RWPE1 (cell line): ENCODE data around the gene MERTK.

Source experiments
- CTCF ChIA-PET: fragments of 350-600 bp; sonication (Branson Sonifier 250); formaldehyde crosslinking; extraction: SDS; loops from one replicate; lab custom pipeline; 2021; lab: Yijun Ruan, JAX
- POLR2A ChIA-PET: fragments of 400-600 bp; formaldehyde crosslinking; extraction: SDS; loops from one replicate; lab custom pipeline; 2020; ENCODE audit warnings: antibody characterized with exemption; ENCODE audit not compliant: low non-redundant PET; lab: Yijun Ruan, JAX
- DNase-seq: peaks from one replicate; pipeline ENCODE4 v3.0.0; 2012; ENCODE audit warnings: low spot score
- H3K27ac ChIP-seq: fragments of 450-650 bp; 2 replicates; pipeline ENCODE4 v1.5.1; 2017
- TF ChIP-seq, protein P1 (sequence below): fragments of 450-650 bp; conservative IDR thresholded peaks from 2 replicates; pipeline ENCODE4 v1.5.1; 2017; ENCODE audit warnings: low read depth, mild to moderate bottlenecking

MERTK gene

GRCh38 chr2:111983478-111984212 lies 85.2 kb downstream of the MERTK start:
- ChIA-PET CTCF (no interaction called here), POLR2A (no interaction called here)
- H3K27ac ChIP-seq, result no peak overlapping the region
- DNase-seq, result no peak
- TF ChIP-seq, protein P1, sequence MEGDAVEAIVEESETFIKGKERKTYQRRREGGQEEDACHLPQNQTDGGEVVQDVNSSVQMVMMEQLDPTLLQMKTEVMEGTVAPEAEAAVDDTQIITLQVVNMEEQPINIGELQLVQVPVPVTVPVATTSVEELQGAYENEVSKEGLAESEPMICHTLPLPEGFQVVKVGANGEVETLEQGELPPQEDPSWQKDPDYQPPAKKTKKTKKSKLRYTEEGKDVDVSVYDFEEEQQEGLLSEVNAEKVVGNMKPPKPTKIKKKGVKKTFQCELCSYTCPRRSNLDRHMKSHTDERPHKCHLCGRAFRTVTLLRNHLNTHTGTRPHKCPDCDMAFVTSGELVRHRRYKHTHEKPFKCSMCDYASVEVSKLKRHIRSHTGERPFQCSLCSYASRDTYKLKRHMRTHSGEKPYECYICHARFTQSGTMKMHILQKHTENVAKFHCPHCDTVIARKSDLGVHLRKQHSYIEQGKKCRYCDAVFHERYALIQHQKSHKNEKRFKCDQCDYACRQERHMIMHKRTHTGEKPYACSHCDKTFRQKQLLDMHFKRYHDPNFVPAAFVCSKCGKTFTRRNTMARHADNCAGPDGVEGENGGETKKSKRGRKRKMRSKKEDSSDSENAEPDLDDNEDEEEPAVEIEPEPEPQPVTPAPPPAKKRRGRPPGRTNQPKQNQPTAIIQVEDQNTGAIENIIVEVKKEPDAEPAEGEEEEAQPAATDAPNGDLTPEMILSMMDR, result no peak

DNA sequence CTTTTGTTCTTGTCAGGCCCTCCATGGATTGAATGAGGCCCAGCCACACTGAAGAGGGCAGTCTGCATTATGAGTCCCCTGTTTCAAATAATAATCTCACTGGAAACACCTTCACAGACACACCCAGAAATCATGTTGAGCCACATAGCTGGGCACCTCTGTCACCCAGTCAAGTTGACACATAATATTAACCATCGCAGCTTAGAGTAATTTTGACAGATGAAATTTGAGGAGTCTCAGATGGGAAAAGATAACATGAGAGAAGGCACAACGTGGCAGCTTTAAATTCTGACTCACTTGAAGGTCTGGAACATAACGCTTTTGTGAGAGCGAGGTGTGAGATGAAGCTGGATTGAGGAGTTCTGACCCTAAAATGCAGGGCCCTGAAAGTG lies 85.8 kb downstream of the MERTK start:
- TF ChIP-seq, protein P1, result no peak
- ChIA-PET POLR2A (no interaction called here), CTCF (interaction anchor here (1.2 kb wide), 1 partner anchor 497 kb away, joined by 3 read pairs; no protein-coding TSS in a partner anchor)
- H3K27ac ChIP-seq, result no peak overlapping the region
- DNase-seq, result no peak

GRCh38 chr2:111985514-111985913 lies 87.1 kb downstream of the MERTK start:
- ChIA-PET POLR2A (no interaction called here), CTCF (interaction anchor here (1.2 kb wide), 1 partner anchor 495 kb away, joined by 3 read pairs; no protein-coding TSS in a partner anchor)
- no peak overlapping the region for H3K27ac ChIP-seq
- DNase-seq, result no peak
- TF ChIP-seq, protein P1, result no peak

DNA sequence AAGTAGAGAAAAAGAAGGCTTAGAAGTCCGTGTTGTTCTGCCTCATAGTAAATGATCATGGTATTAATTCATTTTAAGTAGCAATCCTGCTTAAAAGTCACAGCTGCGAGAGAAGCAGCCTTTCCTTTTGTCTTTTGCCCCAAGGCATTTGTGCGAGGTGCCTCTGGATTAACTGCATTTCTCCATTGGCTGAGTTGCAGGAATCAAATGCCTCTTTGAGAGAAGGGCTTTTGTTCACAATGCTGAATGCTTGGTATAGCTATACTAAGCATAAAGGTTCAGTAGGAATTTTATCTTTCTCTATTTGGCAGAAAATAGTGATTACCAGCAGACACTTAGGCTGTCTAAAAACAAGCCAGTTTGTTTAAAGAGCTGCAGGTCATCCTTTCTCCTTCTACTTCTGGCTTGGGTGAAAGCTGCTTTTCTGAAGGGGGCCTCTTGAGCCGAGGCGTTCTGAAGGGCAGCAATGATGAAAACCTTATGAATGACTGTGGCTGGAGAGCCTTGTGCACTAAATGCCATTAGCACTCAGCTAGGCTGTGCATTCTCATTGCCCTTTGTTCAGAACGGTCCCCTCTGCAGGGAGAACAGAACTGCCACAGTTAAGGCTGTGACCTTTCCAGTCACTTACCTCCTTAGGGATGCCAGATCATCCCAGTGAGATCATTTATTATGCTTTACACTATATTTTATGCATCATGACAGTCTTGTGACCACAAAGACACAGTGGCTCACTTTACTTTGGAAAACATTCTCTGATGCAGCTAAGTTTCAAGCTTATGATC lies 87.9 kb downstream of the MERTK start:
- ChIA-PET CTCF (no interaction called here), POLR2A (no interaction called here)
- H3K27ac ChIP-seq, result no peak overlapping the region
- DNase-seq, result no peak
- TF ChIP-seq, protein P1, result no peak

- TF ChIP-seq, protein P1, result no peak
- no peak overlapping the region for H3K27ac ChIP-seq
- DNase-seq, result no peak
- POLR2A ChIA-PET, result no interaction called here
- CTCF ChIA-PET, result no interaction called here
Observed at GRCh38 chr2:111990375-111990774, 92.0 kb downstream of the MERTK start.

- no peak for DNase-seq
- CTCF ChIA-PET, result no interaction called here
- no peak overlapping the region for H3K27ac ChIP-seq
- TF ChIP-seq, protein P1, result no peak
- POLR2A ChIA-PET, result no interaction called here
Observed at GRCh38 chr2:111990856-111991255, 92.4 kb downstream of the MERTK start.
